ENCODE results near the gene BOD1L1.

- TF ChIP-seq L3MBTL2 (conservative IDR thresholded peaks at IDR 0.05): no peak
- no peak for TF ChIP-seq ARNT (IDR thresholded peaks at IDR 0.05)
- no peak for TF ChIP-seq SUZ12 (IDR thresholded peaks at IDR 0.05)
- TF ChIP-seq BHLHE40 (IDR thresholded peaks at IDR 0.05; ENCODE audit: borderline replicate concordance): no peak
- no peak for TF ChIP-seq HDGF (IDR thresholded peaks at IDR 0.05; ENCODE audit: borderline replicate concordance)
- no peak for TF ChIP-seq LEF1 (IDR thresholded peaks at IDR 0.05; ENCODE audit: borderline replicate concordance)
- no peak for TF ChIP-seq FOXA1 (IDR thresholded peaks at IDR 0.05)
- TF ChIP-seq FOXK2 (IDR thresholded peaks at IDR 0.05): no peak
- no peak for TF ChIP-seq PKNOX1 (IDR thresholded peaks at IDR 0.05)
These were observed 72.2 kb downstream of the BOD1L1 start for GRCh38 chr4:13555325-13555724.

Data from HEK293T (cell line).